ENCODE measurements around the gene GRIN3B.

The GRIN3B gene

DNA sequence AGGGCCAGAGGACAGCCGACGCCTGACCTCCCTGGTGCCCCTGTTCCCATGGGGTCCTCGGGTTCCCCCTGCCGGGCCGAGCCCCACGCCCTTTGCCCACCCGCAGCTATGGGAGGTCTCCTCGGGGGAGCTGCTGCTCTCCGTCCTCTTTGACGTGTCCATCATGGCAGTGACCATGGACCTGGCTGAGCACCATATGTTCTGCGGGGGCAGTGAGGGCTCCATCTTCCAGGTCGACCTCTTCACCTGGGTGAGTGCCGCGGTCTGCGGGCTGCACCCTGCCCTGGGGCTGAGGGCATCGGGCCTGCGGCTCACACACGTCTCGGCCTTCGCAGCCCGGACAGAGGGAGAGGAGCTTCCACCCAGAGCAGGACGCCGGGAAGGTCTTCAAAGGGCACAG lies 9.5 kb upstream of the GRIN3B start:
- Histone ChIP-seq H3K27ac (replicated peaks) (no peak overlapping the region), H3K4me3 (replicated peaks; ENCODE audit: insufficient read depth, low read length) (no peak overlapping the region), H3K27me3 (ENCODE audit: insufficient read depth, poor library complexity, severe bottlenecking) (no peaks in the 10 kb centered on the region)
- TF ChIP-seq SPI1 (IDR thresholded peaks at IDR 0.05; ENCODE audit: borderline replicate concordance, low read depth), result no peak
- TF ChIP-seq, protein P1, sequence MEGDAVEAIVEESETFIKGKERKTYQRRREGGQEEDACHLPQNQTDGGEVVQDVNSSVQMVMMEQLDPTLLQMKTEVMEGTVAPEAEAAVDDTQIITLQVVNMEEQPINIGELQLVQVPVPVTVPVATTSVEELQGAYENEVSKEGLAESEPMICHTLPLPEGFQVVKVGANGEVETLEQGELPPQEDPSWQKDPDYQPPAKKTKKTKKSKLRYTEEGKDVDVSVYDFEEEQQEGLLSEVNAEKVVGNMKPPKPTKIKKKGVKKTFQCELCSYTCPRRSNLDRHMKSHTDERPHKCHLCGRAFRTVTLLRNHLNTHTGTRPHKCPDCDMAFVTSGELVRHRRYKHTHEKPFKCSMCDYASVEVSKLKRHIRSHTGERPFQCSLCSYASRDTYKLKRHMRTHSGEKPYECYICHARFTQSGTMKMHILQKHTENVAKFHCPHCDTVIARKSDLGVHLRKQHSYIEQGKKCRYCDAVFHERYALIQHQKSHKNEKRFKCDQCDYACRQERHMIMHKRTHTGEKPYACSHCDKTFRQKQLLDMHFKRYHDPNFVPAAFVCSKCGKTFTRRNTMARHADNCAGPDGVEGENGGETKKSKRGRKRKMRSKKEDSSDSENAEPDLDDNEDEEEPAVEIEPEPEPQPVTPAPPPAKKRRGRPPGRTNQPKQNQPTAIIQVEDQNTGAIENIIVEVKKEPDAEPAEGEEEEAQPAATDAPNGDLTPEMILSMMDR (IDR thresholded peaks at IDR 0.05; ENCODE audit: insufficient read depth, low read length), result no peak
- TF ChIP-seq, protein P2, sequence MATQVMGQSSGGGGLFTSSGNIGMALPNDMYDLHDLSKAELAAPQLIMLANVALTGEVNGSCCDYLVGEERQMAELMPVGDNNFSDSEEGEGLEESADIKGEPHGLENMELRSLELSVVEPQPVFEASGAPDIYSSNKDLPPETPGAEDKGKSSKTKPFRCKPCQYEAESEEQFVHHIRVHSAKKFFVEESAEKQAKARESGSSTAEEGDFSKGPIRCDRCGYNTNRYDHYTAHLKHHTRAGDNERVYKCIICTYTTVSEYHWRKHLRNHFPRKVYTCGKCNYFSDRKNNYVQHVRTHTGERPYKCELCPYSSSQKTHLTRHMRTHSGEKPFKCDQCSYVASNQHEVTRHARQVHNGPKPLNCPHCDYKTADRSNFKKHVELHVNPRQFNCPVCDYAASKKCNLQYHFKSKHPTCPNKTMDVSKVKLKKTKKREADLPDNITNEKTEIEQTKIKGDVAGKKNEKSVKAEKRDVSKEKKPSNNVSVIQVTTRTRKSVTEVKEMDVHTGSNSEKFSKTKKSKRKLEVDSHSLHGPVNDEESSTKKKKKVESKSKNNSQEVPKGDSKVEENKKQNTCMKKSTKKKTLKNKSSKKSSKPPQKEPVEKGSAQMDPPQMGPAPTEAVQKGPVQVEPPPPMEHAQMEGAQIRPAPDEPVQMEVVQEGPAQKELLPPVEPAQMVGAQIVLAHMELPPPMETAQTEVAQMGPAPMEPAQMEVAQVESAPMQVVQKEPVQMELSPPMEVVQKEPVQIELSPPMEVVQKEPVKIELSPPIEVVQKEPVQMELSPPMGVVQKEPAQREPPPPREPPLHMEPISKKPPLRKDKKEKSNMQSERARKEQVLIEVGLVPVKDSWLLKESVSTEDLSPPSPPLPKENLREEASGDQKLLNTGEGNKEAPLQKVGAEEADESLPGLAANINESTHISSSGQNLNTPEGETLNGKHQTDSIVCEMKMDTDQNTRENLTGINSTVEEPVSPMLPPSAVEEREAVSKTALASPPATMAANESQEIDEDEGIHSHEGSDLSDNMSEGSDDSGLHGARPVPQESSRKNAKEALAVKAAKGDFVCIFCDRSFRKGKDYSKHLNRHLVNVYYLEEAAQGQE (IDR thresholded peaks at IDR 0.05; ENCODE audit: insufficient replicate concordance, low read depth), result no peak
- no peak for TF ChIP-seq GABPA (IDR thresholded peaks at IDR 0.05; ENCODE audit: low read depth)
- no peak for TF ChIP-seq POLR2AphosphoS5 (IDR thresholded peaks at IDR 0.05; ENCODE audit: low read depth)
- DNase-seq (ENCODE audit: low read depth in 1 of 2, low spot score in 1 of 2), result no peak

DNA sequence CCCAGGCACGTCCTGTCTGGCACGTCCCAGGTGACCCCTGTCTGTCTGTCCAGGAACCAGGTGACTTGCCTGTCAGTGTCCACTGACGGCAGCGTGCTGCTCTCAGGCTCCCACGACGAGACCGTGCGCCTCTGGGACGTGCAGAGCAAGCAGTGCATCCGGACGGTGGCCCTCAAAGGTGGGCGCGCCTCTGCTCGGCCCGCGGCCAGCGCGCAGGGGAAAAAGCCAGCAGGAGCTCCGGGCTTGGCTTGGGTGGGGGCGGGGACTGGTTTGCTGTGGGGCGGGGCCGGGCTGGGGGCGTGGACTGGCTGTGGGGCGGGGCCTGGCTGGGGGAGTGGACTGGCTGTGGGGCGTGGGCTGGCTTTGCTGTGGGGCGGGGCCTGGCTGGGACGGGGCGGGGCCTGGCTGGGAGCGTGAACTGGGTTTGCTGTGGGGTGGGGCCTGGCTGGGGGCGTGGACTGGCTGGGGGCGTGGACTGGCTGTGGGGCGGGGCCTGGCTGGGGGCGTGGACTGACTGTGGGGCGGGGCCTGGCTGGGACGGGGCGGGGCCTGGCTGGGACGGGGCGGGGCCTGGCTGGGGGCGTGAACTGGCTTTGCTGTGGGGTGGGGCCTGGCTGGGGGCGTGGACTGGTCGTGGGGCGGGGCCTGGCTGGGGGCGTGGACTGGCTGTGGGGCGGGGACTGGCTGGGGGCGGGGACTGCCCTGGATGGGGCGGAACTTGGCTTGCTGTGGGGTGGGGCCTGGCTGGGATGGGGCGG lies 8.9 kb upstream of the GRIN3B start:
- H3K27ac ChIP-seq (replicated peaks), result no peak overlapping the region
- peaks cover 2% of the 10 kb centered on the region for H3K27me3 ChIP-seq (ENCODE audit: insufficient read depth, poor library complexity, severe bottlenecking)
- H3K4me3 ChIP-seq (replicated peaks; ENCODE audit: insufficient read depth, low read length), result no peak overlapping the region
- DNase-seq (ENCODE audit: low read depth in 1 of 2, low spot score in 1 of 2), result peak in 1 of 2 experiments; percentile 54
- TF ChIP-seq, protein P1 (IDR thresholded peaks at IDR 0.05; ENCODE audit: insufficient read depth, low read length), result no peak
- TF ChIP-seq SPI1 (IDR thresholded peaks at IDR 0.05; ENCODE audit: borderline replicate concordance, low read depth), result no peak
- no peak for TF ChIP-seq GABPA (IDR thresholded peaks at IDR 0.05; ENCODE audit: low read depth)
- TF ChIP-seq POLR2AphosphoS5 (IDR thresholded peaks at IDR 0.05; ENCODE audit: low read depth), result no peak
- TF ChIP-seq, protein P2 (IDR thresholded peaks at IDR 0.05; ENCODE audit: insufficient replicate concordance, low read depth), result no peak

DNA sequence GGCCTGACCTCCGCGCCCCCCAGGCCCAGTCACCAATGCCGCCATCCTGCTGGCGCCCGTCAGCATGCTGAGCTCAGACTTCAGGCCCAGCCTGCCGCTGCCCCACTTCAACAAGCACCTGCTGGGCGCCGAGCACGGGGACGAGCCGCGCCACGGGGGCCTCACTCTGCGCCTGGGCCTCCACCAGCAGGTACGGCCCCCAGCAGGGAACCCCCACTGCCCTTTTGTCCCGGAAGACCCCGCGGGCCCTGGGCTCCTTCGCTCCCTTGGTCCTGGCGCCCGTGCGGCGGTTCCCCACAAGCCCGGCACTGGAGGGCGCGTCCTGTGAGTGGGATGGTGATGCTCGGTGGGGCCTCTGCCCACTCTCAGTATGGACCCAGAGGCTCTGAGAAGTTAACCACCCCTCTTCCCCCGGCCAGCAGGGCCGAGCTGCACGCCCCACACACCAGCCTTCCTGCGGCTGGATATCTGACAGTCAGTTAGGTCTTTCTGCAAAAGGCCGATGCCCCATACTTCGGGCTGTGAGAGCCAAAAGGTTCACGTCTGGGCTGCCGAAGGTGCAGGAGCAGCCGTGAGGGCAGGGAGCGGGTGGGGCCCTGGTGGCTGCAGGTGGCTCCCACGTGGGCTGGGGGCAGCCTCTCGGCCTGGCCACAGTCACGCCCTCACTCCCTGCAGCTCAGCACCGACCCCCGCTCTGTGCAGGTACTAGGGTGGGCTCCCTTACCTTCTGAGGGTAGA lies 8.1 kb upstream of the GRIN3B start:
- H3K27me3 ChIP-seq (ENCODE audit: insufficient read depth, poor library complexity, severe bottlenecking), result peaks cover 10% of the 10 kb centered on the region
- H3K27ac ChIP-seq (replicated peaks), result no peak overlapping the region
- no peak for DNase-seq (ENCODE audit: low read depth in 1 of 2, low spot score in 1 of 2)
- TF ChIP-seq, protein P2 (IDR thresholded peaks at IDR 0.05; ENCODE audit: insufficient replicate concordance, low read depth), result no peak
- no peak for TF ChIP-seq POLR2AphosphoS5 (IDR thresholded peaks at IDR 0.05; ENCODE audit: low read depth)
- TF ChIP-seq SPI1 (IDR thresholded peaks at IDR 0.05; ENCODE audit: borderline replicate concordance, low read depth), result no peak
- no peak for TF ChIP-seq GABPA (IDR thresholded peaks at IDR 0.05; ENCODE audit: low read depth)
- TF ChIP-seq, protein P1 (IDR thresholded peaks at IDR 0.05; ENCODE audit: insufficient read depth, low read length), result no peak
- no peak overlapping the region for H3K4me3 ChIP-seq (replicated peaks; ENCODE audit: insufficient read depth, low read length)
